Measurements from ENCODE around the gene CCDC174.

- TF ChIP-seq CTCF (IDR thresholded peaks at IDR 0.05; ENCODE audit: low read depth, low read length, poor library complexity, severe bottlenecking), result no peak
- no peak for TF ChIP-seq EZH2phosphoT487 (IDR thresholded peaks at IDR 0.05; ENCODE audit: borderline replicate concordance, low read length)
Observed at GRCh38 chr3:14640157-14640562, 11.4 kb upstream of the CCDC174 start.
